Neuronal stem cell (in vitro differentiated cells): Measurements from ENCODE around the gene HIPK1.

Experiments used
- DNase-seq: peaks from one replicate; pipeline ENCODE4 v3.0.0-alpha.2; 2013; ENCODE audit warnings: low spot score
- H2AFZ ChIP-seq: one replicate; pipeline ENCODE4 v1.6.1; 2013; ENCODE audit warnings: mild to moderate bottlenecking, low read length, inconsistent platforms
- H2AK5ac ChIP-seq: 2 replicates; pipeline ENCODE4 v1.6.1; 2013; ENCODE audit warnings: low read depth, mild to moderate bottlenecking, inconsistent platforms, low read length, moderate library complexity, mixed read lengths
- H2BK120ac ChIP-seq: 2 replicates; pipeline ENCODE4 v1.6.1; 2013; ENCODE audit warnings: low read depth, mild to moderate bottlenecking, inconsistent platforms, low read length, moderate library complexity, mixed read lengths
- H2BK12ac ChIP-seq: one replicate; pipeline ENCODE4 v1.6.1; 2013; ENCODE audit warnings: low read length, inconsistent platforms
- H2BK15ac ChIP-seq: 2 replicates; pipeline ENCODE4 v1.6.1; 2013; ENCODE audit warnings: mild to moderate bottlenecking, low read length, inconsistent platforms, mixed read lengths
- H2BK5ac ChIP-seq: one replicate; pipeline ENCODE4 v1.6.1; 2013; ENCODE audit warnings: inconsistent platforms, mild to moderate bottlenecking, low read length, moderate library complexity
- H3K14ac ChIP-seq: one replicate; pipeline ENCODE4 v1.6.1; 2013; ENCODE audit warnings: low read length, inconsistent platforms
- H3K18ac ChIP-seq: 2 replicates; pipeline ENCODE4 v1.6.1; 2013; ENCODE audit warnings: low read length, inconsistent platforms
- H3K23ac ChIP-seq: 2 replicates; pipeline ENCODE4 v1.6.1; 2013; ENCODE audit warnings: low read depth, mild to moderate bottlenecking, mixed read lengths, low read length, inconsistent platforms; ENCODE audit not compliant: poor library complexity
- H3K27ac ChIP-seq: replicated peaks from 3 replicates; pipeline ENCODE4 v1.5.1; 2013; ENCODE audit warnings: low read length, inconsistent platforms
- H3K27me3 ChIP-seq, 3 experiments: 2 replicates each; pipeline ENCODE4 v1.6.1; 2013; ENCODE audit warnings: low read length in 3 of 3, mild to moderate bottlenecking in 2 of 3, inconsistent platforms in 1 of 3, low read depth in 1 of 3, mixed read lengths in 1 of 3, moderate library complexity in 1 of 3; ENCODE audit not compliant: control insufficient read depth in 3 of 3, insufficient read depth in 3 of 3
- H3K36me3 ChIP-seq, 2 donors: replicated peaks in 1 of 2; 2 replicates each; pipeline ENCODE4 v1.6.1; 2013; ENCODE audit warnings: low read length in 2 of 2; ENCODE audit not compliant: control insufficient read depth in 2 of 2, insufficient read depth in 2 of 2
- H3K4ac ChIP-seq: 2 replicates; pipeline ENCODE4 v1.6.1; 2013; ENCODE audit warnings: inconsistent platforms, mild to moderate bottlenecking, low read length, moderate library complexity
- H3K4me1 ChIP-seq, 2 donors: 1 replicate in 1 of 2; 2 replicates in 1 of 2; pipeline ENCODE4 v1.6.1; 2013; ENCODE audit warnings: low read length in 2 of 2, low read depth in 1 of 2; ENCODE audit not compliant: control insufficient read depth in 2 of 2, insufficient read depth in 1 of 2
- H3K4me2 ChIP-seq: one replicate; pipeline ENCODE4 v1.6.1; 2013; ENCODE audit warnings: mild to moderate bottlenecking, low read length, inconsistent platforms; ENCODE audit not compliant: insufficient read depth, poor library complexity, severe bottlenecking
- H3K4me3 ChIP-seq, 2 donors: 2 replicates each; pipeline ENCODE4 v1.5.1; 2013; ENCODE audit warnings: low read length in 2 of 2, mild to moderate bottlenecking in 2 of 2, inconsistent platforms in 1 of 2, moderate library complexity in 1 of 2
- H3K79me1 ChIP-seq: one replicate; pipeline ENCODE4 v1.6.1; 2013; ENCODE audit warnings: low read depth, mild to moderate bottlenecking, inconsistent platforms, low read length, moderate library complexity
- H3K9ac ChIP-seq: one replicate; pipeline ENCODE4 v1.6.1; 2013; ENCODE audit warnings: mild to moderate bottlenecking, low read depth, low read length, inconsistent platforms; ENCODE audit not compliant: poor library complexity
- H3K9me3 ChIP-seq, 2 donors: replicated peaks in 1 of 2; 2 replicates each; pipeline versions ENCODE3 to v1.6.1; 2013; ENCODE audit warnings: low read length in 2 of 2, mild to moderate bottlenecking in 2 of 2, inconsistent platforms in 1 of 2, low read depth in 1 of 2, mixed read lengths in 1 of 2, moderate library complexity in 1 of 2; ENCODE audit not compliant: control insufficient read depth in 2 of 2, insufficient read depth in 1 of 2
- H4K8ac ChIP-seq: one replicate; pipeline ENCODE4 v1.6.1; 2013; ENCODE audit warnings: low read depth, mild to moderate bottlenecking, inconsistent platforms, low read length, moderate library complexity
- H4K91ac ChIP-seq: one replicate; pipeline ENCODE4 v1.6.1; 2013; ENCODE audit warnings: low read length, low read depth, mild to moderate bottlenecking, inconsistent platforms; ENCODE audit not compliant: poor library complexity
- WGBS, 2 donors: extraction: QIAGEN DNeasy Blood & Tissue Kit; methylation state at CpG; one replicate each; pipeline ENCODE4 v1.1.7; 2013; ENCODE audit warnings: missing lambda C conversion rate in 2 of 2, mixed read lengths in 1 of 2; ENCODE audit not compliant: insufficient read length in 2 of 2, insufficient replicate concordance in 1 of 2; ENCODE audit errors: extremely low coverage in 2 of 2; 5-methylcytosine and 5-hydroxymethylcytosine counted together

The HIPK1 gene

DNA sequence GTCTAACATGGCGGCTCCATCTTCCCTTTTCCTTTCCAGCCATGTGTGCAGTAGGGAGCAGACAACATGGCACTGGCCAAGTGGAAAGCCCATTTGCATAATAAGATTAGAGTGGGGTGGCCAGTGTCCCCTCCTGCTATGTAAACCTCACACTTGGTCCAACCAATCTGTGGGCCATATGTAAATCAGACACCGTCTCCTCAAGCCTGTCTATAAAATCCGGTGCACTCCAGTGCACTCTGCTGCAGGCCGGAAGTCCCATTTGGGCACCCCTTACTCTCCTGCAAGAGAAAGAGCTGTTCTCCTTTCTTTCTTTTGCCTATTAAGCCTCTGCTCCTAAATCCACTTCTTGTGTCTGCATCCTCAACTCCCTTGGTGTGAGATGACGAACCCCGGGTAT is 94.3 kb downstream of the HIPK1 start:
- Histone ChIP-seq H3K9me3 (no peaks in the 10 kb centered on the region), H2AK5ac (no peak overlapping the region), H3K14ac (no peak overlapping the region), H3K27ac (peak overlapping the region; percentile 30), H3K4me3 (no peak overlapping the region), H2BK120ac (no peak overlapping the region), H2BK5ac (no peak overlapping the region), H3K4me1 (peaks cover 2 to 15% of the 10 kb centered on the region in 2 donors), H3K23ac (no peak overlapping the region), H4K8ac (no peak overlapping the region), H3K4ac (no peak overlapping the region), H2AFZ (peak overlapping the region; percentile 27), H3K79me1 (no peaks in the 10 kb centered on the region), H3K27me3 (no peaks in the 10 kb centered on the region), H3K18ac (no peak overlapping the region), H3K36me3 (no peaks in the 10 kb centered on the region), H3K4me2 (no peak overlapping the region), H2BK15ac (no peak overlapping the region), H2BK12ac (no peak overlapping the region), H4K91ac (no peak overlapping the region), H3K9ac (no peak overlapping the region)
- no CpG with 5 or more reads among the region's 6 CpGs for WGBS, 2 donors
- DNase-seq = no peak

DNA sequence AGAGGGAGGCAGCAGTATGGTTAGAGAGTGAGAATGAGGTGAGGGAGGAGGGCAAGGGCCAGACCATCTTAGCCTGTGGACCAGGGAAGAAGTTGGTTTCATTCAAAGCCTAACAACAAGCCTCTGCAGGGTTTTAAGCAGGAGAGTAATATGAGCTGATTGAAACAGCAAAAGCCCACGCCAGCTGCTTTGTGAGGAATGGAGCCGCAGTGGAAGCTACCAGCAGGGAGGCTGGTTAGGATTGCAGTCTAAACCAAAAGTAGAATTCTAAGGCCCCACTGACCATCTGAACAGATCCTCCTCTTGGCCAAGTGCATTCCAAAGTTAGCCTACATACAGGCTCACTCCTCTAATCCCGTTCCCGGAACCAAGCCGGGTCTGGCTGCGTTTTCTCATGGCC is 94.9 kb downstream of the HIPK1 start:
- Histone ChIP-seq H2BK12ac (no peak overlapping the region), H3K27ac (peak overlapping the region; percentile 30), H3K23ac (no peak overlapping the region)

DNA sequence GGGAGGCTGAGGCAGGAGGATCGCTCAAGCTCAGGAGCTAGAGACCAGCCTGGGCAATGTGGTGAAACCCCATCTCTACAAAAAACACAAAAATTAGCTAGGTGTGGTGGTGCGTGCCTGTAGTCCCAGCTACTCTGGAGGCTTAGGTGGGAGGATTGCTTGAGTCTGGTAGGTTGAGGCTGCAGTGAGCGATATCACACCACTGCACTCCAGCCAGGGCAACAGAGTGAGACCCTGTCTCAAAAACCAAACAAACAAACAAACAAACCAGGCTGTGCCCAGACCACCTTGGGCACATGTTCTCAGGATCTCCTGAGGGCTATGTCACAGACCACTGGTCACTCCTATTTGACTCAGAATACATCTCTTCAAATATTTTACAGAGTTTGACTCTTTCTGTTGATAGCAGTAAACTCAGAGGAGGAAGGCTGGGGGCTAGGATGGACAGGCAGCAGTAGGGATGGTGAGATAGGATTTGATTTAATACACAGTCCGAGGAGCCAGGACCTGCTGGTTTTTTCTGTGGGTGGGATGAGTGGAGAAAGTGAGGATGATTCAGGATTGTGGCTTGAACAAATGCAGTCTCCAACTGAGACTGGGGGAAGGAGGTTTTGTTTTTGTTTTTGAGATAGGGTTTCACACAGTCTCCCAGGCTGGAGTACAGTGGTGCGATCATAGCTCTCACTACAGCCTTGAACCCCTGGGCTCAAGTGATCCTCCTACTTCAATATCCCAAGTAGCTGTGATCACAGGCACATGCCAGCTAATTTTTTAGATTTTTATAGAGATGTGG is 96.7 kb downstream of the HIPK1 start:
- H3K79me1 ChIP-seq = no peaks in the 10 kb centered on the region
- no peak overlapping the region for H2BK5ac ChIP-seq
- H4K91ac ChIP-seq = no peak overlapping the region
- H3K27ac ChIP-seq = no peak overlapping the region
- H3K9ac ChIP-seq = no peak overlapping the region
- no peak overlapping the region for H3K4ac ChIP-seq
- H3K4me3 ChIP-seq = no peak overlapping the region
- H2AK5ac ChIP-seq = no peak overlapping the region
- H3K4me2 ChIP-seq = no peak overlapping the region
- no peaks in the 10 kb centered on the region for H3K27me3 ChIP-seq
- H3K23ac ChIP-seq = no peak overlapping the region
- no peak overlapping the region for H2BK12ac ChIP-seq
- H4K8ac ChIP-seq = no peak overlapping the region
- no peak overlapping the region for H3K14ac ChIP-seq
- WGBS, 2 donors = no CpG with 5 or more reads among the region's 5 CpGs
- H3K18ac ChIP-seq = no peak overlapping the region
- no peak overlapping the region for H2AFZ ChIP-seq
- H3K36me3 ChIP-seq = no peaks in the 10 kb centered on the region
- no peak overlapping the region for H2BK120ac ChIP-seq
- peaks cover 2 to 15% of the 10 kb centered on the region in 2 donors for H3K4me1 ChIP-seq
- no peaks in the 10 kb centered on the region for H3K9me3 ChIP-seq
- no peak overlapping the region for H2BK15ac ChIP-seq
- DNase-seq = no peak

More for the DNA sequence above, 94.9 kb downstream of the HIPK1 start:
- Histone ChIP-seq H3K18ac (no peak overlapping the region), H2BK15ac (no peak overlapping the region), H3K14ac (no peak overlapping the region), H4K91ac (no peak overlapping the region), H3K36me3 (no peaks in the 10 kb centered on the region), H3K4me1 (peaks cover 2 to 15% of the 10 kb centered on the region in 2 donors), H4K8ac (no peak overlapping the region), H3K79me1 (no peaks in the 10 kb centered on the region), H3K4ac (no peak overlapping the region), H3K9me3 (no peaks in the 10 kb centered on the region), H2AFZ (peak overlapping the region; percentile 27), H2BK120ac (no peak overlapping the region), H3K4me2 (no peak overlapping the region), H3K9ac (no peak overlapping the region), H2BK5ac (no peak overlapping the region), H2AK5ac (no peak overlapping the region), H3K27me3 (no peaks in the 10 kb centered on the region), H3K4me3 (no peak overlapping the region)
- no CpG with 5 or more reads among the region's 6 CpGs for WGBS, 2 donors
- peak; percentile 52 for DNase-seq

DNA sequence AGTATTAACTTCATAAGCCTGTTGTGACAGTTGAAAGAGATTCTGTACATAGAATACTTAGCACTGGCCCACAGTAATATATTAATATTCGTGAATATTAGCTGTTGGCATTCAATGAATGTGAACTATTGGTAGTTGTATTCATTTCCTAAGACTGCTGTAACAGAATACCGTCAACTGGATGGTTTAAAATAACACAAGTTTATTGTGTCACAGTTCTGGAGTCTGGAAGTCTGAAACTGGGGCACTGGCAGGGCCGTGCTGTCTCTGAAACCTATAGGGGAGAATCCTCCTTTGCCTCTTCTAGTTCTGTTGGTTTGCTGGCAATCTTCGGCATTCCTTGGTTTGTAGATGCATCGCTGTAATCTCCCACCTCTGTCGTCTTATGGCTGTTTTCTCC is 97.7 kb downstream of the HIPK1 start:
- Histone ChIP-seq H3K23ac (no peak overlapping the region), H3K14ac (no peak overlapping the region), H3K27ac (no peak overlapping the region), H2BK15ac (no peak overlapping the region), H3K4me1 (peaks cover 2 to 12% of the 10 kb centered on the region in 2 donors), H3K4me3 (no peak overlapping the region), H2BK120ac (no peak overlapping the region), H2AFZ (no peak overlapping the region), H2BK12ac (no peak overlapping the region), H3K36me3 (no peaks in the 10 kb centered on the region), H3K79me1 (no peaks in the 10 kb centered on the region), H4K8ac (no peak overlapping the region), H3K4ac (no peak overlapping the region), H2BK5ac (no peak overlapping the region), H3K9ac (no peak overlapping the region), H3K4me2 (no peak overlapping the region), H3K27me3 (no peaks in the 10 kb centered on the region), H3K9me3 (no peaks in the 10 kb centered on the region), H2AK5ac (no peak overlapping the region), H4K91ac (no peak overlapping the region), H3K18ac (no peak overlapping the region)
- DNase-seq = no peak
- no CpG with 5 or more reads among the region's 6 CpGs for WGBS, 2 donors
